DND-41 (cell line): ENCODE measurements around the gene MACROD2.

ENCODE experiments used
- ATAC-seq: fragments of 200-7000 bp; cut with Tn5 transposase; 3 replicates; pipeline ENCODE4 v1.9.1; 2021; ENCODE audit warnings: low read depth; ENCODE audit not compliant: insufficient read depth
- DNase-seq: peaks from one replicate; pipeline ENCODE4 v3.0.0-alpha.2; 2020
- H2AFZ ChIP-seq: 2 replicates; pipeline ENCODE4 v1.6.0; 2012; ENCODE audit warnings: low read depth, low read length
- H3K27ac ChIP-seq: 2 replicates; pipeline ENCODE4 v1.5.1; 2012; ENCODE audit warnings: low read length, inconsistent platforms
- H3K27me3 ChIP-seq: fragments of 200-600 bp; sonication (generic); 2 replicates; pipeline ENCODE4 v1.6.0; 2012; ENCODE audit warnings: low read length, mild to moderate bottlenecking, inconsistent platforms; ENCODE audit not compliant: insufficient read depth, poor library complexity
- H3K36me3 ChIP-seq: 2 replicates; pipeline ENCODE4 v1.5.1; 2012; ENCODE audit warnings: low read length, inconsistent platforms; ENCODE audit not compliant: insufficient read depth
- H3K4me1 ChIP-seq: 2 replicates; pipeline ENCODE4 v1.5.1; 2012; ENCODE audit warnings: mild to moderate bottlenecking, low read length; ENCODE audit not compliant: insufficient read depth
- H3K4me2 ChIP-seq: 2 replicates; pipeline ENCODE4 v1.6.0; 2012; ENCODE audit warnings: mild to moderate bottlenecking, moderate library complexity, low read length, inconsistent platforms; ENCODE audit not compliant: insufficient read depth
- H3K4me3 ChIP-seq, 2 experiments: fragments of 200-600 bp in 1 of 2; shearing (Covaris generic) in 1 of 2; 2 replicates each; pipeline ENCODE4 v1.5.1; 2012 to 2016; ENCODE audit warnings: inconsistent platforms in 2 of 2, low read length in 2 of 2, mild to moderate bottlenecking in 2 of 2, low read depth in 1 of 2, moderate library complexity in 1 of 2
- H3K79me2 ChIP-seq: 2 replicates; pipeline ENCODE4 v1.6.0; 2012; ENCODE audit warnings: low read length, inconsistent platforms; ENCODE audit not compliant: insufficient read depth
- H3K9ac ChIP-seq: 2 replicates; pipeline ENCODE4 v1.6.0; 2012; ENCODE audit warnings: low read depth, mild to moderate bottlenecking, inconsistent platforms, low read length, moderate library complexity
- H3K9me3 ChIP-seq: 2 replicates; pipeline ENCODE4 v1.5.1; 2012; ENCODE audit warnings: low read length, moderate library complexity, mild to moderate bottlenecking, inconsistent platforms; ENCODE audit not compliant: insufficient read depth, severe bottlenecking
- H4K20me1 ChIP-seq: 2 replicates; pipeline ENCODE4 v1.6.0; 2012; ENCODE audit warnings: low read length; ENCODE audit not compliant: insufficient read depth
- CTCF ChIP-seq: IDR thresholded peaks from 2 replicates; pipeline ENCODE4 v1.5.1; 2012; ENCODE audit warnings: borderline replicate concordance, low read length, moderate library complexity, mild to moderate bottlenecking; ENCODE audit not compliant: poor library complexity, severe bottlenecking; ENCODE audit errors: extremely low read depth
- EZH2 ChIP-seq: IDR thresholded peaks from 3 replicates; pipeline ENCODE4 v1.6.1; 2012; ENCODE audit warnings: borderline replicate concordance, low read depth, mild to moderate bottlenecking, moderate library complexity, low read length, inconsistent platforms; ENCODE audit not compliant: severe bottlenecking

MACROD2 gene

DNA sequence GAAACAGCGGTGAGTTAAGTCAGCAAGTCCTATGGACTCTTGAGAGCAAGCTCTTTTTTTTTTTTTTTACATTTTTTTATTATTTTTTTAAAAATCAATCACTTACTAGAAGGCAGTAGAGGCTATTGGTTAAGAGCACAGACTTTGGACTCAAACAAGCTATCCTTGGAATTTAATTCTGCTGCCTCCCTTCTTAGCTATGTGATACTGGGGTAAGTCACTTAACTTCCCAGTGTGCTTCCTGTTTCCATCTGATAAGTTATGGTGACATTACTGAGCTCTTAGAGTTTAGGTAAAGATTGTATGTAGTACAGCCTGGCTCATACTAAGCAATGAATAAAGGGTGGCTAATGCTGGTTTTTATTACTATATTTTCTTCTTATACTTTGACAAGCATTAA is 1112.6 kb downstream of the MACROD2 start:
- Histone ChIP-seq H3K79me2 (no peaks in the 10 kb centered on the region), H3K27me3 (no peaks in the 10 kb centered on the region), H3K4me3 (no peak overlapping the region), H4K20me1 (no peaks in the 10 kb centered on the region), H3K9ac (no peak overlapping the region), H3K9me3 (no peaks in the 10 kb centered on the region), H3K36me3 (no peaks in the 10 kb centered on the region), H3K4me2 (no peak overlapping the region), H3K27ac (no peak overlapping the region), H3K4me1 (peaks cover 26% of the 10 kb centered on the region), H2AFZ (no peak overlapping the region)
- TF ChIP-seq EZH2 = no peak
- no peak for TF ChIP-seq CTCF
- DNase-seq (no peak), ATAC-seq (no peak)

DNA sequence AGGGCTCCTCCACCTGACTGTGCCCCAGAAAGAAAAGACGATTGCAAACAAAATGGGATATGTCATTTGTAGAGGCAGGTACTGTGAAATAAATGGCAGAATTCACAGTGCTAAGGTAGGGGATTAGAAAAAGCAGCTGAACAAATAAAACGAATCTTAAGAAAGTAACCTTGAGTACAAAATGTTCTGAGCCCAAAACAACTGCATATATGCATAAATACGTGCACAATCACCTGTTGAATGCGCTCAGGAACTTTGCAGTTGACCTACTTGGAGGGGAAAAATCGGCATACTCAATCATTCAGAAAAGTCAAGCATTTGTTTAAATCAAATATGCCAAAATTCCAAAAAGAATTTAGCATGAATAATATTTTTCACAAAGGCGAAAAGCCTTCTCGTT is 1114.2 kb downstream of the MACROD2 start:
- Histone ChIP-seq H3K9me3 (no peaks in the 10 kb centered on the region), H4K20me1 (no peaks in the 10 kb centered on the region), H3K4me2 (no peak overlapping the region)

GRCh38 chr20:15111654-15112053 is 1116.3 kb downstream of the MACROD2 start:
- TF ChIP-seq CTCF (no peak), EZH2 (no peak)
- peak; percentile 76 for DNase-seq
- Histone ChIP-seq H3K27ac (peak overlapping the region; percentile 58), H3K4me1 (peaks cover 50% of the 10 kb centered on the region), H3K79me2 (no peaks in the 10 kb centered on the region), H2AFZ (no peak overlapping the region), H3K36me3 (no peaks in the 10 kb centered on the region), H3K9me3 (no peaks in the 10 kb centered on the region), H3K4me2 (no peak overlapping the region), H4K20me1 (no peaks in the 10 kb centered on the region), H3K27me3 (no peaks in the 10 kb centered on the region), H3K9ac (no peak overlapping the region; the same call in 1 of the 2 replicates), H3K4me3 (no peak overlapping the region)
- peak; percentile 99 for ATAC-seq

More for the DNA sequence above, 1114.2 kb downstream of the MACROD2 start:
- TF ChIP-seq EZH2 (no peak), CTCF (no peak)
- Histone ChIP-seq H3K79me2 (no peaks in the 10 kb centered on the region), H3K4me1 (peaks cover 29% of the 10 kb centered on the region), H3K9ac (no peak overlapping the region), H2AFZ (no peak overlapping the region), H3K36me3 (no peaks in the 10 kb centered on the region), H3K4me3 (no peak overlapping the region), H3K27ac (no peak overlapping the region), H3K27me3 (no peaks in the 10 kb centered on the region)
- ATAC-seq = no peak
- no peak for DNase-seq

DNA sequence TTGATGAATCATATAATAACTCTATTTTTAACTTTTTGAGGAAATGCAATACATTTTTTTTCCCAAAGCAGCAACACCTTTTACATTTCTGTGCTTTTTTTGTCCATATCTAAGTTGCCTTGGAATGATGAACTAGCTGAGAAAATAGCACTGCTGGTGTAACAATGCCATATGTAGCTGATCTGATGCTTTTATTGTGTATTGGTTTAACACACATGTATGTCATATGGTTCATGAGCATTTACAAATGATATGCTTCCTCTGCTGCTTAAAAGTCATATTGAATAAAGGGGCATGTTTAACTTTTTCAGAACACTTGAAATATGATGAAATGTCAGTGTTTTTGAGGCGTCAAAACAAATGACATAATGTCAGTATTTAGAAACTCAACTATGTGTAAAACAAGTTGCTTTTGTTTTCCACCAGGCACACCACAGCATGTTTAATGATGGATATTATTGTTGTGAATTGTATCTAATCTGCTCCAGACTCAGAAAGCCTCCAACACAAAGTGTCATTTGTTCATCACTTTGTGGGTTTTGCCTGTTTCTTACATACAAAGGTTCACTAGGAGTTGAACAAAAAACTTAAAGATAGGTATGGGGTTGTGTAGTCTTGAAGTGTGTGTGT is 1117.9 kb downstream of the MACROD2 start:
- Histone ChIP-seq H3K27me3 (no peaks in the 10 kb centered on the region), H2AFZ (no peak overlapping the region), H3K4me1 (peaks cover 50% of the 10 kb centered on the region), H4K20me1 (no peaks in the 10 kb centered on the region), H3K27ac (no peak overlapping the region), H3K9me3 (no peaks in the 10 kb centered on the region), H3K4me2 (no peak overlapping the region), H3K79me2 (no peaks in the 10 kb centered on the region), H3K9ac (no peak overlapping the region), H3K4me3 (no peak overlapping the region), H3K36me3 (no peaks in the 10 kb centered on the region)
- ATAC-seq (no peak), DNase-seq (no peak)
- TF ChIP-seq EZH2 (no peak), CTCF (no peak)
